Type B pancreatic cell (in vitro differentiated cells): Measurements from ENCODE around the gene MAP1B. TPM values are rescaled to one million over a fixed set of nuclear protein-coding genes. Genes with fewer than 3 reads are reported as not detected.

Experiments used
- DNase-seq: peaks from one replicate; pipeline ENCODE4 v3.0.0; 2021; ENCODE audit warnings: mixed read lengths; ENCODE audit not compliant: unreplicated experiment; ENCODE audit errors: extremely low spot score
- H3K27ac Mint-ChIP-seq: 2 replicates; pipeline ENCODE4 v1.8.0; 2021; ENCODE audit warnings: mild to moderate bottlenecking, mixed read lengths
- H3K27me3 Mint-ChIP-seq: 2 replicates; pipeline ENCODE4 v1.8.0; 2021; ENCODE audit warnings: mixed read lengths
- H3K36me3 Mint-ChIP-seq: 2 replicates; pipeline ENCODE4 v1.8.0; 2021; ENCODE audit warnings: mixed read lengths
- H3K4me1 Mint-ChIP-seq: one replicate; pipeline ENCODE4 v1.8.0; 2021; ENCODE audit warnings: mixed read lengths; ENCODE audit not compliant: unreplicated experiment
- H3K4me3 Mint-ChIP-seq: 2 replicates; pipeline ENCODE4 v1.8.0; 2021; ENCODE audit warnings: mild to moderate bottlenecking, mixed read lengths
- H3K9me3 Mint-ChIP-seq: 2 replicates; pipeline ENCODE4 v1.8.0; 2021; ENCODE audit warnings: mixed read lengths
- total RNA-seq: library from RNA; stranded (reverse); gene quantifications from 2 replicates; pipeline ENCODE4 v1.2.1, GENCODE V29; 2021; ENCODE audit warnings: low replicate concordance
- TF ChIP-seq, protein P1 (sequence below): fragments of 200-600 bp; sonication (generic); conservative IDR thresholded peaks from 2 replicates; pipeline ENCODE4 v1.5.0; 2021; ENCODE audit warnings: antibody characterized with exemption, mild to moderate bottlenecking

The MAP1B gene
- total RNA-seq, 1 donor from 2014 or later: 124 TPM

DNA sequence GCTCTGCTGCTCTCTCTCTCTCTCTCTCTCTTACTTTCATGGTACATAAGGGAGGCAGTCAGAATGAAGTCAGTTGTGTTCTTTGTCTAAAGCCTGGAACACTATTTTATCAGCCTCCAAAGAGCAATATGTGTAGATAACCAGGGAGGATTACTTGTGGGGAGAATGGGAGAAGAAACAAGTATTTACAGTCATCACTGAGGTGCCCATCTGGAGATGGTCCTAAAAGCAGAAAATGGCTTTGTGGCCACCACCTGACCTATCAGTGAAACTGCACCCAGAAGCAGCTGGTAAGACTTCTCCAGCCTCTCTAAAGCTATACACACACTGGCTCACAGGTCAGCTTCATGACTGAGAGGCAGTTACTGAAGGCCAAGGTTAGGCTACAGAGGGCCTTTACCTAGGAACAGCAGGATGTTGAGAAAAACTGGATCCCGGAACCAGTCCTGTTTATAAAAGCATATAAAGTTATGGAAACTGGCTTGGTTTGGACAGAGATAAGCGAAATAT lies 137.6 kb downstream of the MAP1B start:
- Mint-ChIP-seq H3K9me3 (no peaks in the 10 kb centered on the region), H3K27me3 (no peaks in the 10 kb centered on the region), H3K4me1 (peaks cover 43% of the 10 kb centered on the region), H3K36me3 (no peaks in the 10 kb centered on the region), H3K27ac (no peak overlapping the region), H3K4me3 (no peak overlapping the region)
- no peak for DNase-seq
- TF ChIP-seq, protein P1, sequence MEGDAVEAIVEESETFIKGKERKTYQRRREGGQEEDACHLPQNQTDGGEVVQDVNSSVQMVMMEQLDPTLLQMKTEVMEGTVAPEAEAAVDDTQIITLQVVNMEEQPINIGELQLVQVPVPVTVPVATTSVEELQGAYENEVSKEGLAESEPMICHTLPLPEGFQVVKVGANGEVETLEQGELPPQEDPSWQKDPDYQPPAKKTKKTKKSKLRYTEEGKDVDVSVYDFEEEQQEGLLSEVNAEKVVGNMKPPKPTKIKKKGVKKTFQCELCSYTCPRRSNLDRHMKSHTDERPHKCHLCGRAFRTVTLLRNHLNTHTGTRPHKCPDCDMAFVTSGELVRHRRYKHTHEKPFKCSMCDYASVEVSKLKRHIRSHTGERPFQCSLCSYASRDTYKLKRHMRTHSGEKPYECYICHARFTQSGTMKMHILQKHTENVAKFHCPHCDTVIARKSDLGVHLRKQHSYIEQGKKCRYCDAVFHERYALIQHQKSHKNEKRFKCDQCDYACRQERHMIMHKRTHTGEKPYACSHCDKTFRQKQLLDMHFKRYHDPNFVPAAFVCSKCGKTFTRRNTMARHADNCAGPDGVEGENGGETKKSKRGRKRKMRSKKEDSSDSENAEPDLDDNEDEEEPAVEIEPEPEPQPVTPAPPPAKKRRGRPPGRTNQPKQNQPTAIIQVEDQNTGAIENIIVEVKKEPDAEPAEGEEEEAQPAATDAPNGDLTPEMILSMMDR: peak; percentile 60

DNA sequence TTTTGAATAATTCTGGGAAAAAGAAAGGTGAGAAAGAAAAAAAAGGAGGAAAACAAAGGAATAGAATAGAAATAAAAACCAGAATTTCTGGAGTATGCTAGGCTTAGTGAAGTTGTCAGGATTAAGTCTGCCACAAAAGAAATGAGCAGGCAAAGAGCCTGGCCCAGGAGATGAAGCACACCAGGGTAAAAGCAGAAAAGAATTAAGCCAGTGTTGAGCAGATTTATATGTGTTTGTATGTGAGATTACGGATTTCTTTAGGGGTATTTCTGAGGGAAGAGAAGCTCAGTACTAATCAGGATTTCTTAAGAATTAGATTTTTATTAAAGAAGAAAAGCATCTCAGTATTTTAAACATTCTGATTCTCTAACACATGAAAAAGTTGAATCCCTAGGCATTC lies 138.3 kb downstream of the MAP1B start:
- Mint-ChIP-seq H3K9me3 (no peaks in the 10 kb centered on the region), H3K4me1 (peaks cover 43% of the 10 kb centered on the region), H3K27me3 (no peaks in the 10 kb centered on the region), H3K27ac (no peak overlapping the region), H3K4me3 (no peak overlapping the region), H3K36me3 (no peaks in the 10 kb centered on the region)
- no peak for DNase-seq
- TF ChIP-seq, protein P1: no peak

DNA sequence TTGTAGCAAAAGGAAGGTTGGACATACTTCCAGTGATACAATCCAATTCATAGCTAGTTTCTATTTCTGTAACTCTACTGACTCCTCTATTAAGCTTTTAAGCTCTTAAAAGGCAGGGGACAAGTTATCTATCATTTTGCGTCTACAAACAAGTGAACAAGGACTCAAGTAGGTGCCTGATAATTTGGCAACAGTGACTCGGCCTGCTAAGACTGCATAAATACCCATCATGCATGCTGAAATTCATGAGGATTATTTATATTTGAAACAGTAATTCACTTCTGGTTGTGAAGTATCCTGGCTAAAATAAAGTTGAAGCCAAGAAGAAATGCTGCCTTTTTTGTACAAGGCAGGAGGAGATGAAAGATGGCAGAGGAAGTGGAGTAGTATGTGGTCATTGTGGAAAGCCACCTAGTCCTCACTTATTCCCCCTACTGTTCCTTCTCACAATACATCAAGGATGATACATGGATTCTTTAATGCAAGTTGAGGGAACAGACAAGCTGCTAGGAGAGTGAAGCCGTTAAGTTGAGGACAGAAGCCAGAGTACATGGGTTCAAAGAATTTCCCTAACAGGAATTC lies 138.8 kb downstream of the MAP1B start:
- H3K4me1 Mint-ChIP-seq: peaks cover 43% of the 10 kb centered on the region
- TF ChIP-seq, protein P1: no peak
- H3K36me3 Mint-ChIP-seq: peaks cover 2% of the 10 kb centered on the region
- H3K27ac Mint-ChIP-seq: no peak overlapping the region
- no peaks in the 10 kb centered on the region for H3K27me3 Mint-ChIP-seq
- no peak for DNase-seq
- no peaks in the 10 kb centered on the region for H3K9me3 Mint-ChIP-seq
- H3K4me3 Mint-ChIP-seq: no peak overlapping the region

DNA sequence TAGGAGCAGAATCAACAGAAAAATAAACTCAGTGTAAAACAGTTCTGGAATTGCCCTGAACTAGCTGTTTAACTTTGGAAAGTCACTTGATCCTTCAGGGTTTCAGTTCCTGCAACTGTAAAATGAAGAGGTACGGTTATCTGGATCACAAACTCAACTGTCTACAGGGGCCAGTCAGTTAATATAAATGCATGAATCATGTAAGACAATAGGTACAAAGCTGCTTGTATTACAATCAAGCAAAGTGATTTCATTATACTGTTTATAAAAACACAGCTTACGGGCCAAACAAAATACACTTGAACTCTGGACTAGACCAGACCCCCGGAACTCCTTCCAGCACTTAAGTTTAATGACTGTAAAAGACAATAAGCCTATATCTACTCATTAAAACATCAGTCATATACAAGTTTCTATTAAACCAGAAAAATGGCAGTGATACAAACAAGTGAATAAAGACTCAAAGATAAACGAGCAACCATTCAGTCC lies 139.7 kb downstream of the MAP1B start:
- Mint-ChIP-seq H3K4me1 (peaks cover 39% of the 10 kb centered on the region), H3K36me3 (peaks cover 4% of the 10 kb centered on the region), H3K9me3 (no peaks in the 10 kb centered on the region), H3K4me3 (no peak overlapping the region), H3K27me3 (no peaks in the 10 kb centered on the region), H3K27ac (no peak overlapping the region)
- DNase-seq: no peak
- TF ChIP-seq, protein P1: no peak

DNA sequence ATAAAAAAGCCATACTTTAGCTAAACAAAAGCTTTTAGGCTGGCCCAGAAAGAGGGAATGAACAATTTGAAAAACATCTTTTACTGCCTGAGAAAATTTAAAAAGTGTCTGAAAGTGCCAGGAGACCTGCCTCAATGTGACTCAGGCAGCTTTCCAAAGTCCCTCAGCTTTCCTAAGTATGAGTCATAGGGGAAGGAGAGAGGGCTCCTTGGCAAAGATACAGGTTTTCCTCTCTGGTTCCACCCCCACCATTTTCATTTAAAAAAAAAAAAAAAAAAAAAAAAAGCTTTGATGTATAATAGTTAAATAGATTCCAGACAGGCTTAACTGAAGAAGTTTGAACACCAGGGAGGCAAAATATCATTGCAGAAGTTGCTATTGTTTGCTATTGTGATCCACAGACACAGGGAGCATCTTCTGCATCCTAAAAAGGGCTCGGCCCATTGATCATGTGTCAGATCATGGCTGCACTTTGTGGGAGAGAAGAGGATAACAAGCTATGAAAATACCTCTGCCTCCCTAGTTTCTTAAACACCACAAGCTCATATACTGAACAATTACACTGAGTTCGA lies 141.2 kb downstream of the MAP1B start:
- TF ChIP-seq, protein P1: no peak
- H3K4me1 Mint-ChIP-seq: peaks cover 31% of the 10 kb centered on the region
- H3K27me3 Mint-ChIP-seq: no peaks in the 10 kb centered on the region
- no peak overlapping the region for H3K4me3 Mint-ChIP-seq
- no peaks in the 10 kb centered on the region for H3K9me3 Mint-ChIP-seq
- H3K27ac Mint-ChIP-seq: peak overlapping the region; percentile 37
- peaks cover 8% of the 10 kb centered on the region for H3K36me3 Mint-ChIP-seq
- DNase-seq: no peak
